ENCODE results near the gene RGS3. TPM values are rescaled to one million over a fixed set of nuclear protein-coding genes. Genes with fewer than 3 reads are reported as not detected.
A peak's percentile ranks its signal among the peaks of the same experiment; 100 is the strongest.
"Not testable (repeated sequence)": the region's sequence is repeated elsewhere in the genome, so short reads cannot be mapped to it uniquely, and the experiment has no call there.

Gene RGS3
- total and polyA plus RNA-seq, 7 donors, result 26.9 to 50.7 (median 38.3) TPM

GRCh38 chr9:113486327-113486726, 22.8 kb downstream of the RGS3 start:
- Histone ChIP-seq H3K27me3 (no peaks in the 10 kb centered on the region), H3K4me1 (peaks cover 0 to 56% (median 50%) of the 10 kb centered on the region in 4 donors), H3K27ac (peak overlapping the region; percentile 81 to 91 (median 86)), H3K9me3 (no peaks in the 10 kb centered on the region), H3K4me3 (no peak overlapping the region), H3K36me3 (no peaks in the 10 kb centered on the region)
- intact Hi-C loops (cut with DNase I), result loop anchor here (5.0 kb wide), 1 partner anchor 36 kb away; no protein-coding TSS in a partner anchor
- DNase-seq, result peak; percentile 14
- 96 to 98% methylated on average over 6 of the region's 6 CpGs for WGBS, 2 donors
- TF ChIP-seq EP300 (IDR thresholded peaks at IDR 0.05), result no peak

GRCh38 chr9:113488071-113488470, 24.5 kb downstream of the RGS3 start:
- H3K27ac ChIP-seq, result peak overlapping the region; percentile 66 to 79 (median 72)
- no peak for DNase-seq
- TF ChIP-seq POLR2AphosphoS5 (IDR thresholded peaks at IDR 0.05) (no peak), EP300 (IDR thresholded peaks at IDR 0.05) (no peak), CTCF (IDR thresholded peaks at IDR 0.05) (no peak), POLR2A (IDR thresholded peaks at IDR 0.05) (no peak)
- H3K27me3 ChIP-seq, result no peaks in the 10 kb centered on the region
- intact Hi-C loops (cut with DNase I), result loop anchor here (5.0 kb wide), 1 partner anchor 34 kb away; no protein-coding TSS in a partner anchor
- WGBS, 2 donors, result 79 to 89% methylated on average over 4 of the region's 4 CpGs
- no peaks in the 10 kb centered on the region for H3K36me3 ChIP-seq
- H3K4me1 ChIP-seq, result peaks cover 0 to 62% (median 53%) of the 10 kb centered on the region in 4 donors
- no peak overlapping the region for H3K4me3 ChIP-seq
- H3K9me3 ChIP-seq, result no peaks in the 10 kb centered on the region

- H3K36me3 ChIP-seq, result no peaks in the 10 kb centered on the region
- H3K9me3 ChIP-seq, result no peaks in the 10 kb centered on the region
- peak; percentile 69 for DNase-seq
- H3K4me1 ChIP-seq, result peaks cover 0 to 62% (median 52%) of the 10 kb centered on the region in 4 donors
- intact Hi-C loops (cut with DNase I), result loop anchor here (5.0 kb wide), 1 partner anchor 34 kb away; no protein-coding TSS in a partner anchor
- H3K27me3 ChIP-seq, result no peaks in the 10 kb centered on the region
- WGBS, 2 donors, result 88 to 89% methylated on average over 12 of the region's 12 CpGs
- TF ChIP-seq EP300 (IDR thresholded peaks at IDR 0.05), result peak in 3 of 4 donors; percentile 12 to 67 (median 22)
- TF ChIP-seq POLR2AphosphoS5 (IDR thresholded peaks at IDR 0.05), result peak; percentile 29 to 78 (median 55)
- no peak for TF ChIP-seq CTCF (IDR thresholded peaks at IDR 0.05)
- peak overlapping the region; percentile 66 to 79 (median 72) for H3K27ac ChIP-seq
- H3K4me3 ChIP-seq, result no peak overlapping the region
These were observed 25.0 kb downstream of the RGS3 start for GRCh38 chr9:113488490-113488889.

GRCh38 chr9:113491147-113491546, 27.6 kb downstream of the RGS3 start:
- H3K9me3 ChIP-seq; H3K4me3 ChIP-seq; DNase-seq; intact Hi-C loops (cut with DNase I); H3K27me3 ChIP-seq; H3K36me3 ChIP-seq: not testable (repeated sequence)
- Histone ChIP-seq H3K27ac (peak overlapping the region in 2 of 4 donors; percentile 42 to 63), H3K4me1 (peaks cover 0 to 38% (median 32%) of the 10 kb centered on the region in 4 donors)
- WGBS, 2 donors, result 93 to 96% methylated on average over 4 of the region's 4 CpGs

- no peaks in the 10 kb centered on the region for H3K9me3 ChIP-seq
- peak; percentile 48 for DNase-seq
- no peak overlapping the region for H3K4me3 ChIP-seq
- WGBS, 2 donors, result 42 to 58% methylated on average over 11 of the region's 11 CpGs
- no peak for TF ChIP-seq CTCF (IDR thresholded peaks at IDR 0.05)
- TF ChIP-seq EP300 (IDR thresholded peaks at IDR 0.05), result no peak
- no peak for TF ChIP-seq POLR2A (IDR thresholded peaks at IDR 0.05)
- no peak for TF ChIP-seq POLR2AphosphoS5 (IDR thresholded peaks at IDR 0.05)
- peaks cover 0 to 34% (median 30%) of the 10 kb centered on the region in 4 donors for H3K4me1 ChIP-seq
- peaks cover 0 to 3% (median 0%) of the 10 kb centered on the region in 4 donors for H3K36me3 ChIP-seq
- intact Hi-C loops (cut with DNase I), result no loop called here
- H3K27ac ChIP-seq, result peak overlapping the region; percentile 31 to 63 (median 38)
- no peaks in the 10 kb centered on the region for H3K27me3 ChIP-seq
These were observed 29.0 kb downstream of the RGS3 start for GRCh38 chr9:113492343-113493202.

Measured in sigmoid colon (tissue), 7 donors.